Activated CD4-positive, alpha-beta T cell treated with anti-CD3 and anti-CD28 coated beads, Interleukin-2, amount 10 ng/mL, durations not matched to agents 7 days and 5 days (primary cell): Measurements from ENCODE around the gene C1QTNF9. TPM values are rescaled to one million over a fixed set of nuclear protein-coding genes. Genes with fewer than 3 reads are reported as not detected.
"Not testable (repeated sequence)": the region's sequence is repeated elsewhere in the genome, so short reads cannot be mapped to it uniquely, and the experiment has no call there.

Source experiments
- CTCF ChIA-PET: fragments of 350-600 bp; sonication (Branson Sonifier 250); formaldehyde crosslinking; loops from one replicate; lab custom pipeline; 2021; ENCODE audit warnings: antibody characterized with exemption; lab: Charles Lee
- POLR2A ChIA-PET: fragments of 350-600 bp; sonication (Branson Sonifier 250); formaldehyde crosslinking; loops from one replicate; lab custom pipeline; 2021; ENCODE audit warnings: antibody characterized with exemption; lab: Charles Lee
- DNase-seq: peaks from one replicate; pipeline ENCODE4 v3.0.0-alpha.2; 2020
- H3K27ac Mint-ChIP-seq: one replicate; pipeline ENCODE4 v1.8.0; 2021; ENCODE audit warnings: mild to moderate bottlenecking, moderate library complexity, mixed read lengths
- H3K27me3 Mint-ChIP-seq: one replicate; pipeline ENCODE4 v1.8.0; 2021; ENCODE audit warnings: mixed read lengths
- H3K36me3 Mint-ChIP-seq: one replicate; pipeline ENCODE4 v1.8.0; 2021; ENCODE audit warnings: low read depth, mixed read lengths
- H3K4me1 Mint-ChIP-seq: one replicate; pipeline ENCODE4 v1.8.0; 2021; ENCODE audit warnings: mixed read lengths
- H3K4me3 Mint-ChIP-seq: one replicate; pipeline ENCODE4 v1.8.0; 2021; ENCODE audit warnings: mild to moderate bottlenecking, moderate library complexity, mixed read lengths
- H3K9me3 Mint-ChIP-seq: one replicate; pipeline ENCODE4 v1.8.0; 2021; ENCODE audit warnings: mixed read lengths
- total RNA-seq, 2 experiments: library from RNA; stranded (reverse); gene quantifications; one replicate each; pipeline ENCODE4 v1.2.3, GENCODE V29; 2021

Gene C1QTNF9, protein sequence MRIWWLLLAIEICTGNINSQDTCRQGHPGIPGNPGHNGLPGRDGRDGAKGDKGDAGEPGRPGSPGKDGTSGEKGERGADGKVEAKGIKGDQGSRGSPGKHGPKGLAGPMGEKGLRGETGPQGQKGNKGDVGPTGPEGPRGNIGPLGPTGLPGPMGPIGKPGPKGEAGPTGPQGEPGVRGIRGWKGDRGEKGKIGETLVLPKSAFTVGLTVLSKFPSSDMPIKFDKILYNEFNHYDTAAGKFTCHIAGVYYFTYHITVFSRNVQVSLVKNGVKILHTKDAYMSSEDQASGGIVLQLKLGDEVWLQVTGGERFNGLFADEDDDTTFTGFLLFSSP
- under 1 TPM in 1 of 2 experiments, not detected in 1; 0.10 TPM for total RNA-seq

DNA sequence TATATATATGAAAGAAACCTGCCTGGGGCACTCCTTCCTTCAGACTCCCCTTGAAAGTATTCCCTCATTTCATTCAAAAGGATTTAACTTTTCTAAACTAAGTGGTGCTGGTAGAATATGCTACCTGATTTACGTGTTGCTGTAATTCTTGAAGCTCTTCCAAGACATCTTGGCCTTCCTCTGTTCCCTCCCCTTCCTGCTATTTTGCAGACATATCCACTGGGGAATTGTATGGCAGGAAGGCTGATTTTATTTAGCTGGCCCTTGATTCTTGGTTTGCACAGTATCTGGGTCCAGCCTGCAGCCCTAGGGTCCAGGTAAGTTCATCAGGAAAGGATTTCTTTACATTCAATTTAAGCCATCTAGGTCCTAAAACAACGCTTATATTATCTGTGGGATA, at the start of gene C1QTNF9:
Gene C1QTNF9 (plus strand): TSS at position 281 of the 400 bp plus-strand sequence. CDS start 6,424 bp downstream, outside the sequence.
- H3K4me3 Mint-ChIP-seq, CTCF ChIA-PET, POLR2A ChIA-PET, H3K27ac Mint-ChIP-seq, H3K4me1 Mint-ChIP-seq, H3K9me3 Mint-ChIP-seq, DNase-seq, H3K27me3 Mint-ChIP-seq: not testable (repeated sequence)
- peaks cover 19% of the 10 kb centered on the region for H3K36me3 Mint-ChIP-seq

DNA sequence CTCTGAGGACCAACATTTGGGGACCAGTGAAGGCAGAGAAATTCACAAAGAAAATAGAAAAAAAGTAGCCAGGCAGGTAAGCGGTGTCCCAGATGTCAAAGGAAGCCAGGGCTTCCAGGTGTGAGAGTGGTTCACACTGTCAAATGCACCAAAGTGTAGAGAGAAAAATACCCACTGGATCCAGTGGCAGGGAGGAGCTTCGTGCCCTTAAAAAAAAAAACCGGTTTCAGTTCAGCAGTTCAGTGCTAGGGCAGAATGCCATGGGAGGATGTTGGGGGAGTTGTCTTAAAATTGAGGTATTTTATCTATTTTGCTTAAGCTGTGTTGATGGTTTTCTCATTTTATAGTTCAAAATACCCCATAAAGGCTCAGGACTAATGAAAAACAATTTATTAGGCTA, 47.8 kb upstream of the C1QTNF9 start:
- peak overlapping the region; percentile 20 for H3K4me3 Mint-ChIP-seq
- peak overlapping the region; percentile 58 for H3K27ac Mint-ChIP-seq
- peaks cover 74% of the 10 kb centered on the region for H3K36me3 Mint-ChIP-seq
- H3K27me3 Mint-ChIP-seq = no peaks in the 10 kb centered on the region
- CTCF ChIA-PET = interaction anchor here (0.7 to 1.8 kb wide), 4 partner anchors 9 to 160 kb away, joined by 3 to 6 read pairs (median 4); no protein-coding TSS in a partner anchor
- DNase-seq = peak; percentile 52
- H3K4me1 Mint-ChIP-seq = peaks cover 89% of the 10 kb centered on the region
- POLR2A ChIA-PET = interaction anchor here (0.5 to 0.7 kb wide), 3 partner anchors 10 to 251 kb away, joined by 3 to 8 read pairs (median 3); no protein-coding TSS in a partner anchor
- no peaks in the 10 kb centered on the region for H3K9me3 Mint-ChIP-seq

DNA sequence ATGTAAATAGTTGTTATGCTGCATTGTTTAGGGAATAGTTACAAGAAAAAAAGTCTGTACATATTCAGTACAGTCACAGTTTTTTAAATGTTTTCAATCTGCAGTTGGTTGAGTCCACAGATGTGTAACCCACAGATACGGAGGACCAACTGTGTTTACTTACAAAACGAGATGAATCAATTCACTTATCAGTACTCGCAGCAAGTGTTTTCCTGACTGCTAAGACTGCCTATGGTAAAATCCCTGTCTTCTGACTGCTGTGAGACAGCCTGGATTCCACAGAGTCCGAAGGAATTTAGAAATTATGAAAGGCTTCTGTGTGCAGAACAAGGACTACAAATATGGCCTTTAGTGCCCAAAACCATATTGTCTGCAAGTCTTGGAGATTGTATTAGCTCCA, 45.7 kb upstream of the C1QTNF9 start:
- POLR2A ChIA-PET = no interaction called here
- peak overlapping the region; percentile 69 for H3K4me3 Mint-ChIP-seq

DNA sequence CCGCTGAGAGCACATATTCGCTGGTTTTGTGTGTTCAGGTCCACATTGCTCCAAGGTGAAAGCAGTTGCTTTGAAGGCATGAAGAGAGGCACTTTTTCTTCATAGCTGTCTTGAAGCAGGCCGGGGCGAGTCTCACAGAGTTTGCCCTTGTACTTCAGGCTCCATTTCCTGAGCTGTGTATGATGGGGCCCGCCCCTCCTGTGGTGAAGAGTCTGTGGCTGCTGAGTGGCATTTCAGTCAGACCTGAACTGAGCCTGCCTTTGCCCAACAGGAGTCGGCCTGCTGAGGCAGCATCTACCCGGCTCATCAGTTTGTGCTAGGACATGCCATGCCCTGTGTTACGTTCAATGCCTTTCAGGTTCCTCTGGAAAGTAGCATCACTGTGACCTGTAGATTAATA, 44.4 kb upstream of the C1QTNF9 start:
- ChIA-PET CTCF (interaction anchor here (0.5 to 3.5 kb wide), 5 partner anchors 10 to 464 kb away, joined by 3 to 17 read pairs (median 4); no protein-coding TSS in a partner anchor), POLR2A (interaction anchor here (0.6 kb wide), 1 partner anchor 11 kb away, joined by 3 read pairs; no protein-coding TSS in a partner anchor)
- peaks cover 71% of the 10 kb centered on the region for H3K36me3 Mint-ChIP-seq
- no peaks in the 10 kb centered on the region for H3K27me3 Mint-ChIP-seq
- H3K27ac Mint-ChIP-seq = peak overlapping the region; percentile 96
- H3K4me3 Mint-ChIP-seq = peak overlapping the region; percentile 69
- H3K4me1 Mint-ChIP-seq = peaks cover 93% of the 10 kb centered on the region
- peak; percentile 91 for DNase-seq
- H3K9me3 Mint-ChIP-seq = no peaks in the 10 kb centered on the region

More for the DNA sequence above, 45.7 kb upstream of the C1QTNF9 start:
- no peak for DNase-seq
- CTCF ChIA-PET = interaction anchor here (0.9 kb wide), 1 partner anchor 18 kb away, joined by 7 read pairs; no protein-coding TSS in a partner anchor
- H3K4me1 Mint-ChIP-seq = peaks cover 93% of the 10 kb centered on the region
- peak overlapping the region; percentile 96 for H3K27ac Mint-ChIP-seq
- H3K27me3 Mint-ChIP-seq = no peaks in the 10 kb centered on the region
- H3K36me3 Mint-ChIP-seq = peaks cover 74% of the 10 kb centered on the region
- no peaks in the 10 kb centered on the region for H3K9me3 Mint-ChIP-seq

DNA sequence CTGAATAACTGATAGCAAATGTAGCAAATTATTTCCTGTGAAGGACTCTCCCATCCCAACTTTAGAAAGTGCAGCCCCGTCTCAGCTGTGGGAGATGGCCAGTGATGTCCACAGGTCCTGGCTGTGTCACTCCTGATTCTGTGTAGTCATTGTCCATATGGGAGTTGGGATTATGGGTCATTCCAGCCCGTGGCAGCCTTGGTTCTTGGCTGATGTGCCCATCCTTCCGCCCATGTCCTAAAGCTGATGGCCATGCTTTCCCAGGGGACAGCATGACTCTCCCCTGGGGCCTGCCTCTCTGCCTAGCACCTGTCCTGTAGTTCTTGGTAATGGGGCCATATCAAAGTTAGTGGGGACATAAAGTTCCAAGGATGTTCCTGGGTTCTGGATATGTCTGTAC, 43.9 kb upstream of the C1QTNF9 start:
- peak overlapping the region; percentile 69 for H3K4me3 Mint-ChIP-seq
- CTCF ChIA-PET = interaction anchor here (0.6 to 3.5 kb wide), 6 partner anchors 10 to 252 kb away, joined by 3 to 17 read pairs (median 4); no protein-coding TSS in a partner anchor
- no peaks in the 10 kb centered on the region for H3K27me3 Mint-ChIP-seq
- peak overlapping the region; percentile 96 for H3K27ac Mint-ChIP-seq
- H3K4me1 Mint-ChIP-seq = peaks cover 92% of the 10 kb centered on the region
- H3K36me3 Mint-ChIP-seq = peaks cover 66% of the 10 kb centered on the region
- H3K9me3 Mint-ChIP-seq = no peaks in the 10 kb centered on the region
- no peak for DNase-seq
- POLR2A ChIA-PET = interaction anchor here (0.6 kb wide), 2 partner anchors 8 to 11 kb away, joined by 3 read pairs; no protein-coding TSS in a partner anchor

DNA sequence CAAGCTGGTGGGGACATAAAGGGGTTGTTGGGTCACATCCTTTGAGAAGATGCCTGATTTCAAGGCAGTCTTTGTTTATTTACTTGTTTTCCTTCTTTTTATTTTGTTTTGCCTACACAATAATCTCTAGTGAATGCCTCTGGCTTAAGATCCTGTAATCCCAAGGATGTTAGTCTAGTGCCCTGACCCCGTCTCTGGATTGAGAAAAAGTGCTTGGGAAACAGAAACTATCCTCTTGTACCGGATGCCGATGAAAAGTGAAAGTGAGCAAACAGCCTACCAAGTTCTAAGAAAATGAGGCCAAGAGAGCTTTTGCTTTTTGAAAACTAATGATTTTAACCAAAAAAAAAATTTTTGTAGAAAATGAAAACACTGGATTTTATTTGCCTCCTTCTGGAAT, 42.1 kb upstream of the C1QTNF9 start:
- CTCF ChIA-PET = interaction anchor here (1.1 to 3.5 kb wide), 3 partner anchors 12 to 17 kb away, joined by 3 to 17 read pairs (median 4); no protein-coding TSS in a partner anchor
- DNase-seq = peak; percentile 64
- POLR2A ChIA-PET = interaction anchor here (0.6 to 1.5 kb wide), 2 partner anchors 16 to 290 kb away, joined by 3 to 4 read pairs; no protein-coding TSS in a partner anchor

DNA sequence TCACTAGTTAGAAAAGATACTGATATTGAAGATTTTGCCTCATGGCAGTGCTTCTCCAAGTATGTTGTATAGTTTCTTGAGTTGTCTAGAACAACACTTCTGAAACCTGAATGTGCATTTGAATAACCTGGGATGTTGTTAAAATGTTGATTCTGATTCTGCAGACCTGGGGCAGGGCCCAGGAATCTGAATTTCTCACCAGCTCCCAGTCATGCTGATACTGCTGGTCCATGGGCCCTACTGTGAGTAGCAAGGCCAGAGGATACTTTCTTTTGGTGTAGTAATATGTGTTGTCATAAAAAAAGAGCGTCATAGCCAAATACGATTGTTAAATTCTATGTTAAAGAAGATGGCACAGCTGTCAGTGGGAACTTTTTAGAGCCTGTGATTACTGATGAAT, 41.6 kb upstream of the C1QTNF9 start:
- Mint-ChIP-seq H3K36me3 (peaks cover 60% of the 10 kb centered on the region), H3K27ac (peak overlapping the region; percentile 90), H3K9me3 (no peaks in the 10 kb centered on the region), H3K4me1 (peaks cover 89% of the 10 kb centered on the region), H3K27me3 (peaks cover 2% of the 10 kb centered on the region), H3K4me3 (peak overlapping the region; percentile 64)
- POLR2A ChIA-PET = interaction anchor here (1.5 kb wide), 1 partner anchor 16 kb away, joined by 4 read pairs; no protein-coding TSS in a partner anchor
- no peak for DNase-seq
- CTCF ChIA-PET = interaction anchor here (1.1 to 1.3 kb wide), 2 partner anchors 13 to 17 kb away, joined by 3 to 4 read pairs; no protein-coding TSS in a partner anchor

More for the DNA sequence above, 42.1 kb upstream of the C1QTNF9 start:
- Mint-ChIP-seq H3K4me1 (peaks cover 89% of the 10 kb centered on the region), H3K27ac (peak overlapping the region; percentile 90), H3K4me3 (peak overlapping the region; percentile 64), H3K27me3 (peaks cover 2% of the 10 kb centered on the region), H3K9me3 (no peaks in the 10 kb centered on the region), H3K36me3 (peaks cover 59% of the 10 kb centered on the region)

DNA sequence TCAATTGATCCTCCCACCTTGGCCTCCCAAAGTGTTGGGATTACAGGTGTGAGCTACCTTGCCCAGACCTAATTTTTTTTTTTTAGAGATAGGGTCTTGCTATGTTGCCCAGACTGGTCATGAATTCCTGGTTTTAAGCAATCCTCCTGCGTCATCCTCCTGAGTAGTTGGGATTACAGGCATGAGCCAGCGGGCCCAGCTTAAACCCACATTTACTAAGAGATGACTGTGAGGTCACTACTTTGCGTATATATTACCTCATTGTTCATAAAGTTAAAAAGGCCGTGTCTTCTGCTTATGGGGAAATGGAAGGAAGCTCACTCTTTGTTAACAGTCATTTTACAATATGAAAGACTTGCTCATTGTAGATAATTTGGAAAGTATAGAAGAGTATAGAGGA, 39.6 kb upstream of the C1QTNF9 start:
- ChIA-PET CTCF (interaction anchor here (0.6 to 2.9 kb wide), 6 partner anchors 8 to 339 kb away, joined by 3 to 18 read pairs (median 4); no protein-coding TSS in a partner anchor), POLR2A (interaction anchor here (1.6 kb wide), 1 partner anchor 16 kb away, joined by 8 read pairs; no protein-coding TSS in a partner anchor)
- Mint-ChIP-seq H3K36me3 (peaks cover 55% of the 10 kb centered on the region), H3K4me3 (peak overlapping the region; percentile 90), H3K9me3 (no peaks in the 10 kb centered on the region), H3K4me1 (peaks cover 89% of the 10 kb centered on the region), H3K27me3 (peaks cover 2% of the 10 kb centered on the region), H3K27ac (peak overlapping the region; percentile 98)
- DNase-seq = no peak

DNA sequence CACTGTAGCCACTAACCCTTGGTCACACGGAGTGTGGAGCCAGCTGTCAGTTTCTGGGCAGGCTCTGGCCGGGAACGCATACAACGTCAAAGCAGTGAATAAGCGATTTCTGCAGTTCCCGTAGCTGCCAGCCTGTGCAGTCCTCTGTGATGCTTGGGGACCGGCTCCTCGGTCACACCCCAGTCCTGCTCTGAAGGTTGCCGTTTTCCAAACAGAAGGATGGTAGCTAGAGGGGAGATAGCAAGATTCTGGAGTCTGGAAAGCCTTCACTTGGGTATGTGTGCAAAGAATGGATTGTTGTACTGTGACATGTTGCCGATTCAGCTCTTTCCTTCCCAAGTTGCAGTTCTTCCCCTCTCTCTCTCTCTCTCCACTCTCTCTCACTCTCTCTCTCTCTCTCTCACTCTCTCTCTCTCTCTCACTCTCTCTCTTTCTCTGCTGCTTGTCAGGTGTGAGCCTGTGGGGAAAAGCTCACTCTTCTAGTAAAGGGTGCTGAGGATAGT, 38.7 kb upstream of the C1QTNF9 start:
- POLR2A ChIA-PET = interaction anchor here (0.7 to 1.6 kb wide), 2 partner anchors 16 to 241 kb away, joined by 3 to 8 read pairs; no protein-coding TSS in a partner anchor

DNA sequence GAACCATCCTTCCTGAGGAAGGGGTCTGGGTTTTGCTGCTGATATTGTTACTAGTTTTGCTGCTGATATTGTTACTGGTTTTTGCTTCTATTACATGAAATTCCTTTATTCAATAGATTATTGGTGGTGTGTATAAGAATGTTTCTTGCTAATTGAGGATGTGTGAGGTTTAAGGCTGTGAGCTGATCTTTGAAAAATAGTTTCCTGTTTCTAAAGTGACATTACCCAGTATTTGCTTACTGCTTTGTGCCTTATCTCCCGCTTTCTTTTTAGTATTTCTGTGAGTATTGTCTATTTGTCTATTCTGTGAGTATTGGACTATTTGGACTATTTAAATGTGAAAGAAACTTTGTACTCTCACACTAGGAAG, 38.2 kb upstream of the C1QTNF9 start:
- Mint-ChIP-seq H3K4me3 (peak overlapping the region; percentile 90), H3K9me3 (no peaks in the 10 kb centered on the region), H3K4me1 (peaks cover 91% of the 10 kb centered on the region), H3K27me3 (peaks cover 2% of the 10 kb centered on the region), H3K36me3 (peaks cover 47% of the 10 kb centered on the region), H3K27ac (peak overlapping the region; percentile 98)
- CTCF ChIA-PET = interaction anchor here (0.9 to 2.9 kb wide), 5 partner anchors 10 to 20 kb away, joined by 3 to 18 read pairs (median 5); no protein-coding TSS in a partner anchor
- DNase-seq = no peak
- POLR2A ChIA-PET = interaction anchor here (1.6 kb wide), 1 partner anchor 17 kb away, joined by 8 read pairs; no protein-coding TSS in a partner anchor

More for the DNA sequence above, 38.7 kb upstream of the C1QTNF9 start:
- Mint-ChIP-seq H3K9me3 (no peaks in the 10 kb centered on the region), H3K27ac (peak overlapping the region; percentile 98), H3K36me3 (peaks cover 47% of the 10 kb centered on the region), H3K4me3 (peak overlapping the region; percentile 90), H3K27me3 (peaks cover 2% of the 10 kb centered on the region), H3K4me1 (peaks cover 89% of the 10 kb centered on the region)
- CTCF ChIA-PET = interaction anchor here (0.9 to 2.9 kb wide), 6 partner anchors 9 to 20 kb away, joined by 3 to 18 read pairs (median 4); no protein-coding TSS in a partner anchor
- DNase-seq = peak; percentile 67

DNA sequence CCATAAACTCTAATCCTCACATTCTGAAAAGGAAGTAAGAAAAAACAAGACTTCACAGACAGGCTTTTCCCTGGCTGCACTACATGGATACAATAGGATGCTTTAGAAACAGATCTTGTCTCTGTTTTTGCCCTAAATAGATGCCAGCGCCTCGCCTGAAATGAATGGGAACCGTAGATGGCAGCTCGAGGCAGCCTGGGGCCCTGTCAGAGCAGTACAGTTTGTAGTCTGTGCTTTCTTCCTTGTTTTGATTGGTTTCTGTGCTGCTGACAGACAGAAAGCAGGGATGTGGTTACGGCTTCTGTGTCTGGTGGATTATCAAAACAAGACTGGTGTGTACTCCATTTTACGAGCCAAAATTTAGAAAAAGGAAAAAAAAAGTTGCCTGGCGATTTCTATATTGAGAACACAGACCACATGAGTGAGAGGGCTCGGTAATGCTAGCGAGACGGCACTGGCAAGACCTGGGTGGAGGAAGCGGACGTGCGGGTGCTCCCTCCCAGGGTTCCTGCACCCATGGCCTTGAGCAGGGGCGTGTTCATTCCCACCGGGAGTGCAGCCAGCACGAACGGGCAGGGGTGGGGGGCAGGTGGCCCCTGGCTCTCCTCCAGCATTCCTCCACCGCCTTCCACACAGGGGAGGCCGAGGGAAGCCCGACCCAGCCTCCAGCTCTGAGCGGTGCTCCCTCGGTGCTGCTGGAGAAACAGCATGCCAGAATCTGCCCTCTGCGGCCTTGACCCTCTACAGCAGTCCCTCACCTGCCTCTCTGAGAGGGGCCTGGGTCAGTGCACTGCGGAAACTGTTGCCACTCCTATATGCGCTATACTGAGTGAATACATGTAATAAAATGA, 37.6 kb upstream of the C1QTNF9 start:
- H3K4me1 Mint-ChIP-seq = peaks cover 91% of the 10 kb centered on the region
- DNase-seq = peak; percentile 84
- peaks cover 2% of the 10 kb centered on the region for H3K27me3 Mint-ChIP-seq
- CTCF ChIA-PET = interaction anchor here (1.2 to 2.9 kb wide), 3 partner anchors 9 to 43 kb away, joined by 3 to 18 read pairs (median 5); no protein-coding TSS in a partner anchor
- H3K27ac Mint-ChIP-seq = peak overlapping the region; percentile 98
- H3K9me3 Mint-ChIP-seq = no peaks in the 10 kb centered on the region
- peak overlapping the region; percentile 90 for H3K4me3 Mint-ChIP-seq
- POLR2A ChIA-PET = interaction anchor here (1.6 kb wide), 1 partner anchor 18 kb away, joined by 8 read pairs; no protein-coding TSS in a partner anchor
- H3K36me3 Mint-ChIP-seq = peaks cover 44% of the 10 kb centered on the region
